Measurements from ENCODE around the gene PKNOX1.
"Not testable (repeated sequence)": the region's sequence is repeated elsewhere in the genome, so short reads cannot be mapped to it uniquely, and the experiment has no call there.

Gene PKNOX1

DNA sequence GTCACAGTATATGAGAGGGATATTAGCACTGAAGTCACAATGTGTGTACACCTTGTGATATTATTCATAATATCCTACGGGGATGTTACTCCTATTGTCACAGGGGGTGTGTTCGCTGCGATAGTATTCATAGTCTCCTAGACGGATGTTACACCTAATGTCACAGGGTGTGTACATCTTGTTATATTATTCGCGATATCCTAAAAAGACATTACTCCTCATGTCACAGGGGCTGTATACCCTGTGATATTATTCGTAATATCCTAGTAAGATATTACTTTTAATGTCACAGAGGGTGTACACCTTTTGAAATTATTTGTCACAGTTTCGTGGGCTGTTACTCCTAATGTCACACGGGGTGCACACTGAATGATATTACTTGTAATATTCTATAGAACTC is 23.2 kb upstream of the PKNOX1 start:
- not testable (repeated sequence) for DNase-seq (ENCODE audit: low read depth)

DNA sequence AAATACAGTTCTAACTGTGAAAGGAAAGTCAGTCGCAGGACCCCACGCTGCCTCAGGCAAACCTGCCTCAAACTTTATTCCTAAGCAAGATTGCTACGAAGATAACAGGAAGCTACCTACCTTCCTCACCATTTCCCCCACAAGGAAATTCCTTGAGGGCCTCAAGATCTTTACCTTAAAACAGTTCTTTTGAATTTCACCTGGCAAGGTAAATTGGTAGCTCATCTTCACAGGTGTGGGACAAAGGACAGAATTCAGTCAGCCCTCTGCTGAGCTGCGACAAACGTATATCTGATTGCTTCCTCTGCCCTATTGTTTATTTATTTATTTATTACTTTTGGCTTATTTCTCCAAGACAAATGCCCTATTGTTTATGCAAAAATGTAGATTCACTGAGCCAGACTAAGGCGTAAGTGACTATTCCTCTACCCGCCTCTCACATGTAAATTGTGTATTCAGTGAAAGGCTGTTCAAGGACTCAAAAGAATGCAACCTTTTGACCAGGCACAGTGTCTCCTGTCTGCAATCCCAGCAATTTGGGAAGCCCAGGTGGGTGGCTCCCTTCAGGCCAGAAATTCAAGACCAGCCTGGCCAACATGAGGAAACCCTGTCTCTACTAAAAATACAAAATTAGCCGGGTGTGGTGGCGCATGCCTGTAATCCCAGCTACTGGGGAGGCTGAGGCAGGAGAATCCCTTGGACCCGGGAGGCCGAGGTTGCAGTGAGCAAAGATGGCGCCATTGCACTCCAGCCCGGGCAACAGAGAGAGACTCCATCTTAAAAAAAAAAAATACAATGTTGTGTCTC is 17.3 kb upstream of the PKNOX1 start:
- no peak for DNase-seq (ENCODE audit: low read depth)

DNA sequence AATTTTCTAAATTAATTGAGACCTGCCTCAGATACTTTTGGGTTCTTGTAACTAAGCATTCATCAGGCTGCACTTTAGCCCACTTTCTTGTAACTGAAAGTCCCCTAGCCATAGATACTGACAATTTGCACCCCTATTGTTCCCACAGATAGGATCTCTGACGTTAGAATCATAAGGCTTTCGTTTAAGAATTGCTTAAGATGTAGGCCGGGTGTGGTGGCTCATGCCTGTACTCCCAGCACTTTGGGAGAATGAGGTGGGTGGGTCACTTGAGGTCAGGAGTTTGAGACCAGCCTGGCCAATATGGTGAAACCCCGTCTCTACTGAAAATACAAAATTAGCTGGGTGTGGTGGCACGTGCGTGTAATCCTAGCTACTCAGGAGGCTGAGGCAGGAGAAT is 16.2 kb upstream of the PKNOX1 start:
- DNase-seq (ENCODE audit: low read depth), result peak; percentile 26

DNA sequence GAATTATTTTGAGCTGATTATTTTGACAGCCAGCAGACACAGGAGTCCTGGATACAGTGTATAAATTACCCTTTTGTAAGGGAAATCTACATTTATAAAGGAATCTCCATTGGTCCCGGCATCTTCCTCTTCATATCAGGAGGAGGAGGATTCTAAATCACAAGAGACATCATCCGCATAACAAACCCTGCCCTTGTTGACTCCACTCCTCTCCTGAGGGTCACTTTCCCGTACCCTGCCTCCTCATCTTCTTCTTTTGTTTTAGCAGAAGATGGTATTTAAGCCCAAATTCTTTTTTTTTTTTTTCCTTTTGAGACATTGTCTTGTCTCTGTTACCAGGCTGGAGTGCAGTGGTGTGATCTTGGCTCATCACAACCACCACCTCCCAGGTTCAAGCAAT is 14.6 kb upstream of the PKNOX1 start:
- DNase-seq (ENCODE audit: low read depth), result no peak

DNA sequence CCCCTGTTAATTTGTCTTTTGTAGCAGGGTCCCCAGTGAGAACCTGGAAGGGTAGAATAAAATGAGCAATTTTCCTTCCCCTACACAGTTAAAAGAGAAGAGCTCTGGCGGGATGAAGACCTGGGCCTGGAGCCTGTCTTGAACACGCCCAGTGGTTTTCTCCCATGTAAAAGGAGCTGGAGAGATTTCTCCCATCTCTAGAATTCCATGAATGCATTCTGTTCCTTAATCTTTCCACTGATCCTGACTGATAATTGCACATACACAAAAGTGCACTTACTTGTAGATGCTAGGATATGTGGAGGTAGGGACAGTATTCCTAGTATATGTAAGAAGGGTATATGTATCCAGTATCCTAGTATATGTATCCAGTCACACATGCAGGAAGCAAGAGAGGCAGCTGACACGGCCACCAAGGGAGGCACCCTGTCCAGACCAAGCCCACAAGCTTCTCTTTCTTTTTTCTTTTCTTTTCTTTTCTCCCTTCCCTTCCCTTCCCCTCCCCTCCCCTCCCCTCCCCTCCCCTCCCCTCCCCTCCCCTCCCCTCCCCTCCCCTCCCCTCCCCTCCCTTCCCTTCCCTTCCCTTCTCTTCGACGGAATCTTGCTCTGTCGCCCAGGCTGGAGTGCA is 11.9 kb upstream of the PKNOX1 start:
- DNase-seq (ENCODE audit: low read depth), result peak; percentile 29

DNA sequence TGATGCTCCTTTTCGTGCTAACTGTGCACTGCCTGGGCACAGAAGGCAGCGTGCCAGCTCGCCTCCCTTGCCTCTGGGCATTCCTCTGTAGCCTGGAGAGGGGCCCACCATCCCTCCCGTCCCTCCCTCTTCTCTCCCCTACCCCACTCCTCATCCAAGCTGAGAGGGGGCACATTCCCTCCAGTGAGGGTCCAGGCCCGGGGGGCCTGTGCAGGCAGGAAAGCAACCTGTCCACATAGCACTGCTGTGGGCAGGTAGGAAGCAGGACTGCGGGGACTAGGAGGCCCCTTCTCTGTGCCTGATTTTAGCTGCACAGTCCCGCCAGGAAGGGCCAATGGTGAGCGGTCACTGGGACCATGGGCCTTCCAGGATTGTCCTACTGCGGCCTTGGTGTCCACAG is 10.3 kb upstream of the PKNOX1 start:
- no peak for DNase-seq (ENCODE audit: low read depth)

DNA sequence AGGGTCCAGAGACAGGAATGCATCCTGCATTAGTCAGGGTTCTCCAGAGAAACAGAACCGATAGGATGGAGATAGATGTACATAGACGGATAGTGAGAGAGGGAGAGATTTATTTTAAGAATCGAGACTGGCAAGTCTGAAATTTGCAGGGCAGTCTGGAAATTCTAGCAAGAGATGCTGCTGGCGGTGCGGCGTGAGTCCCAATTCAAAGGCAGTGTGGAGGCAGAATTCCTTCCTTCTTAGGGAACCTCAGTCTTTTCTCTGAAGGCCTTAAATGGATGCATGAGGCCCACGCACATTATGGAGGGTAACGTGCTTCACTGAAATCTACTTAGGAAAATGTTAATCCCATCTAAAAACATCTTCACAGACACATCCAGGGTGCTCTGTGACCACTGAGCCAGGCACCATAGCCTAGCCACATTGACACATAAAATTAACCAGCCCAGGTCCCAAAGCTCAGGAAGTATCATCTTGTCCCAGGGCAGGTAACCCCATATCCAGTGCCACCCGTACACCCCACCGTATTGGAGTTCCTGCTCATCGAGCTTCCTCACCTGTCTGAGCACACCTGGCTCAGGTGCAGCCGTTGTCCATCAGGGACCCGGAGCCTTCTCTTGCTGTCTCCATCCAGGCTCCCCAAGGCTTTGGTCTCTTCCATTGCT is 9.7 kb upstream of the PKNOX1 start:
- no peak for DNase-seq (ENCODE audit: low read depth)

DNA sequence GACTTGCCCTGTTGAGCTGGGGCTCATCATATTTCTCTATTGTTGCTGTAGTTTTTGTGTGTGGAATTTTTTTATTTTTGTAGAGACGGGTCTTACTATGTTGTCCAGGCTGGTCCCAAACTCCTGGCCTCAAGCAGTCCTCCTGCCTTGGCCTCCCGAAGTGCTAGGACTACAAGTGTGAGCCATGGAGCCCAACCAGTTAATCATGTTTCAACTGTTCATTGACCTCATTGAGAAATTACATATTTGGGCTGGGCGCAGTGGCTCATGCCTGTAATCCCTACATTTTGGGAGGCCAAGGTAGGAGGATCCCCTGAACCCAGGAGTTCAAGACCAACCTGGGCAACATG is 9.2 kb upstream of the PKNOX1 start:
- DNase-seq (ENCODE audit: low read depth), result no peak

DNA sequence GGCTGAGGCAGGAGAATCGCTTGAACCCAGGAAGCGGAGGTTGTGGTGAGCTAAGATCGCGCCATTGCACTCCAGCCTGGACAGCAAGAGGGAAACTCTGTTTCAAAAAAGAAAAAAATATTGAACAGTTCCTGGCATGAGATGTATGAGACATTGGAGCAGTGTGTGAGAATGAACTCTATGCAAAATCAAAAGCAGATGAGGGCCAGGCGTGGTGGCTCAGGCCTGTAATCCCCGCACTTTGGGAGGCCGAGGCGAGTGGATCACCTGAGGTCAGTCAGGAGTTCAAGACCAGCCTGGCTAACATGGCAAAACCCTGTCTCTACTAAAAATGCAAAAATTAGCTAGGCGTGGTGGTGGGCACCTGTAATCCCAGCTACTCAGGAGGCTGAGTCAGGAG is 6.7 kb upstream of the PKNOX1 start:
- DNase-seq (ENCODE audit: low read depth), result not testable (repeated sequence)

DNA sequence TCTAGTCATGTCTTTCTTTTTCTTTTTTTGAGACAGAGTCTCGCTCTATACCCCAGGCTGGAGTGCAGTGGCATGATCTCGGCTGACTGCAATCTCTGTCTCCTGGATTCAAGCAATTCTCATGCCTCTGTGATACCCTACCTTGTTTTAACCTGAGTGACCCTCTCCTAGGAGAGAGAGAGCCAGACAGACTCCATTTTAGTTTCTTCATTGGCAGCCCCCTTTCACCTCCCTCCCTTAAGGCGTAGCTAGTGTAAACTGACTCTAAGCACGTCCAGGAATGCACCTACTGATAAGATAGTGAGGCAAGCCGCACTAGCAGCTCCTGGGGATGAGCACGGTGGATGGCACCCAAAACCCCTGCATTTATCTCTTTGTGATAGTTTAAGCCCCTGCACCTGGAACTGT is 5.2 kb upstream of the PKNOX1 start:
- DNase-seq (ENCODE audit: low read depth), result peak; percentile 67

DNA sequence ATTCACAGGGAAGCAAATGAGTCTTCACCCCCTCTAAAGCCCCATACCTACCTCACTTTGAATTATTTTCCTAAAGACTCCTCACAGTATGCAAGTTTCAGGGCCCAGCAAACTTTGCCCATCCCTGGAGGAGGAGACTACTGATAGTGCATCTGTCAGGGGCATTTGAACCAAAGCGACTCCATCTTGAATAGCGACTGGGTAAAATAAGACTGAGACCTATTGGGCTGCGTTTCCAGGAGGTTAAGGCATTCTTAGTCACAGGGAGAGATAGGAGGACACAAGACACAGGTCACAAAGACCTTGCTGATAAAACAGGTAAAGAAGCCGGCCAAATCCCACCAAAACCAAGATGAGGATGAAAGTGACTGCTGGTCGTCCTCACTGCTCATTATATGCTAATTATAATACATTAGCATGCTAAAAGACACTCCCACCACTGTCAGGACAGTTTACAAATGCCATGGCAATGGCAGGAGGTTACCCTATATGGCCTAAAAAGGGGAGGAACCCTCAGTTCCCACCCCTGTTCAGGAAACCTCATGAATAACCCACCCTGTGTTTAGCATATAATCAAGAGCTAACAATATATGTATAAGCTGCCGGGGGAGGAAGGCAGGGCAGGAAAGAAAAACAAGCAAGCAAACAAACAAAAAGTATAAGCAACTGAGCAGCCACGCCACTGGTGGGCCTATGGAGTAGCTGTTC is 3.3 kb upstream of the PKNOX1 start:
- no peak for DNase-seq (ENCODE audit: low read depth)

DNA sequence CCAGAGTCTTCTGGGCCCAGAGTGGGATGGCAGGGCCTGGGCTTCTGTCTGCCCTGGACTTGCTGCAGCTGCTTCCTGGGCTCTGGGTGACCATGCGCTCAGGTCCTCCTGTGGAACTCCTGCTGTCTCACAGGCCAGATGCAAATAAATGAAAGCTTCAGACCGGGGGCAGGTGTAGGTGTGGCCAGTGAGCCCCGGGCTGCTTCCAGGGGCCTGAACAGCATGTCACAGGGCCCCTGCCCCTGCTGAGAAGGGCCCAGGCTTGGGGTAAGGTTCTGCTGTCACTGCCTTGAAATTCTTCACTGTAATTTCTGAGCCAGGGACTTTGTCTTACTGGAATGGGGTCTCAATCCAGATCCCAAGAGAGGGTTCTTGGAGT is 2.5 kb upstream of the PKNOX1 start:
- no peak for DNase-seq (ENCODE audit: low read depth)

DNA sequence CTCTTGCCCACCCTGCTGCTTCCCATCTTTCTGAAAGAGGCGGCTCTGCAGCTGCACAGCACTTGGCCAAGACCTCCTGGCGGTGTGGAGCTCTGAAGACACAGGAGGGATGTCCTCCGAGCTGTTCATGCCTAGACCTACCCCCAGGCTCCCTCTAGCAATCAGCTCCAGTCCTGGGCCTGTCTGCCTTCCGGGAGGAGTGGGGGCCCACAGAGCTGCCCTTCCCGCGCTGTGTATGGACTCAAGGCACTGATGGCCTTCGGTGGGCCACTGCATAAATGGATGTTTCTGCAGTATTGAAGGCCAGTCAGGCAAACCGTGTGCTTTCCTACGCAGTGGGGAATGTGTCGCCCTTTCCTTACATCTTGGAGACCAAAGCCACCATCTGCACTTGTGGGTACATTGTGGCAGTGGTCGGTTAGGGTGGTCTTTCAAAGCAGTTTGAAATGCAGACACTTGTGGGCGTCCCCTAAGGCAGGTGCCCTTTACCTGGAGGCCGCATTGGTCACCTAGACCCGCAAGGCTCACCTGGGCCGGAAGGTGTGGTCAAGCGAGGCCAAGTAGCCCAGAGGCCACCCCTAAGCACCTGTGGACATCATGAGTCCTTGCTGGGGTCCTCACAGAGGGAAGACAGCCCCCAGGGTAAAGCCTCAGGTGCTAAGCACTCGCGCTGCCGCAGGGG is 912 bp upstream of the PKNOX1 start:
- DNase-seq (ENCODE audit: low read depth), result no peak

DNA sequence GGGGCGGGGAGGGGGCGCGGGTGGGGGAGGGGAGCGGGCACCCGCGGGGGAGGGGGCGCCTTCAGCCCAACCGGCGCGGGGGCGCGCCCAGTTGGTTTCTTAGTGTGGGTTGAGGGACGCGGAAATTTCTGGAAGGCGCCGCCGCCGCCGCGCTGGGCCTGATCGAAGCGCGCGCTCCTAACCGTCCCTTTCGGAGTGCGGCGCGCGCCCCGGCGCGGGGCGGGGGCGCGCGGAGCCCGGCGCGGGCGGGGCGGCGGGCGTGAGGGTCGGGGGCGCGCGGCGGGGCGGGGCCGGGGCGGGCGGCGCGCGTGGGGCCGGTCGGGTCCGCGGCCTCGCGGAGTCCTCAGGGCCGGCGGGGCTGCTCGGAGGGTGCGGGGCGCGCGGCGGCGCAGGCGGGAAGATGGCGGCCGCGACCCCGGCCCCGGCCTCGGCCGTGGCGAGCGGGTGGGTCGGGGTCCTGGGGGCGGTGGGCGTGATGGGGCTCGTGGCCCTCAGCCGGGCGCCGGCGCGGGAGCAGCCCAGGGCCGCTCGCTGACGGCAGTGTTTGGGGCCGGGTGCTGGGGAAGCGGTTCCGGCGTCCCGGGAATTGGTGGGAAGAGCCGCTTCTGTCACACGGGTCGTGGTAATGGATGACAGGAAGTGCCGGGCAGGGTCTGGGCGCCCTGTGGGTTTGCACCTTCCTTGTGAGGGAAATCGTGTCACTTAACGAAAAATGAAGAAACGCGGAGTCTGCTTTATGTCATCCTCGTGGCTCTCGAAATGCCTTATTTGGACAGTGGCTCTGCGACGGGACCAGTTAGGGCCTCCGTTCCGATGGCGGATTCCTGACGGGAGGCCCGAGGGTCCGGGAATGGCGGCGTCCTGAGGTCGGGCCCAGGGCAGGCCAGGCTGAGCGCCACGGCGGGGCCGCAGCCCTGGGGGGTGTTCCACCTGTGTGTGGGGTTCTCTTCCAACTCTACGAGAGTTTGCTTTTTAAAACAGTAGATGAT is 764 bp downstream of the PKNOX1 start:
- peak; percentile 55 for DNase-seq (ENCODE audit: low read depth)

DNA sequence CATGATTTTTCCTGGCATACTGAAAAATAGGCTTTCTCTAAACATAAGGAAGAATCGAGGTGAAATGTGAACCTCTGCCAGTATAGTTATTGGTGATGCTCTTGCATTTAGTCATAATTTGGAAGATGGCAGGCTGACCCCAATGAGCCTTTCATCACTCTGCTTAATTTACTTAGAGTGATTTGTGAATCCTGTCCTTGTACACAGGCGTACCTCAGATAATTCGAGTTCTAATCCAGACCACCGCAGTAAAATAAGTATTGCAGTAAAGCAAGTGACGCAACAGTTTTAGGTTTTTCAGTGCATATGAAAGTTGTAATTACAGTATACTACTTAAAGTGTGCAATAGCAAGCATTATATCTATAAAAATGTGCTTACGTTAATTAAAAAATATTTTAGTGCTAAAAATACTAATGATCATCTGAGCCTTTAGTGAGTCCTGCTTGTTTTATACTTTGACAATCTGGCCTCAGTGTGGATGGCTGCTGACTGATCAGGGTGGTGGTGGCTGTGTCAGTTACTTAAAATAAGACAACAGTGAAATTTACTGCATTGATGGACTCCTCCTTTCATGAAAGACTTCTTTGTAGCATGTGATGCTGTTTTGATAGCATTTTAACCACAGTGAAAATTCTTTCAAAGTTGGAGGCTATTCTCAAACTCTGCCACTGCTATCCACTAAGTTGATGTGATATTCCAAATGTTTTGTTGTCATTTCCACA is 1.7 kb downstream of the PKNOX1 start:
- peak; percentile 26 for DNase-seq (ENCODE audit: low read depth)

DNA sequence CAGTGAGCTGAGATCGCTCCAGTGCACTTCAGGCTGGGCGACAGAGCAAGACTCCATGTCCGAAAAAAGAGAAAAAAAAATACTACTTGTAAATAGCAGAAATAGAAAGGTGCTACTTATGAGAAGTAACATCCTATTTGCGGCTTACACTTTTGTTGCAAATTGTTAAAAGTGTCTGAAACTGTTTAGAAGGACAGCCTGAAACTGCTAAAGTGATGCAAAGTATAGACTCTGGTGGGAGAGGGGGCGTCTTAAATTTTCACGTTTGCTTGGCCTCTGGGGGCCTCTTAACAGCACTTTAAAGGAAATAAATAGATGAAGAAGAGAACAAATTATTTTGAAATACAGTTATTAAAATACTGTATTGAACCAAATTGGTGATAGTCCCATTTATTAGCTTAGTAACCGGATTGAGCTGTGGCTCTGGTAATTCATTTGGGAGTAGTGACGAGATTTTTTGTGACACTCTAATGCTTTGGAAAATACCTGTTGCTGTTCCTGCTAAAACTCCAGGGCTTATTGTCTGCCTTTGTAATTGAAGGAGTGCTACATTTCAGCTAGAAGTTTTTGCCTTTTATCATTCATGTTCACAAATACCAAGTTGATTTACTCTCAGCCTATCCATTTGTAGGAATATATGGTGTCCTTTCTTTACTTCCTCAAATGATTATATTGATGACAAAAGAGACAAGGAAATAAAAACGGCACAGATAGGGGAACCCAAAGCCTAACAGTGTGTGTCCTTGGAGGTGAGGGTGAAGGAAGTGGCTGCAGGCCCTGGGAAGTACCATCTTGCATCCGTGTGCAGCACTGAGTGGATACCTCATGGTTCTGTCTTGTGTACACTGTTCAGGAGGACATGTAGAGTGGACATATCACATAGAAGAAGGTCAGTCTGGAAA is 6.2 kb downstream of the PKNOX1 start:
- no peak for DNase-seq (ENCODE audit: low read depth)

DNA sequence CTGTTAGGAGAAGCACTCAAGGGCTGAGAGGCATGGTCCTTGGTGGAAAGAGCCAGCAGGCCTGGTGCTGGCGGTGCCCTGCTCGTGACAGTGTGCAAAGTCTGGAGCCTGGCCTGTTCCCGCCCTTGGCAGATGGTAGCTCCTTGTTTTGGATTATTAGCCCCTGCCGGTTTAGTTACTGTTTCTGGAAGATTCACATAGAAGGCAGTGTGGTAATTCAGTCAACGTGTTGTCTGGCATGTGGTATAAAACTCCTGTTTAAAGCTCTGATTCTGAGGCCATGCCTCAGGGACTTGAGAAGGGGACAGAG is 6.8 kb downstream of the PKNOX1 start:
- no peak for DNase-seq (ENCODE audit: low read depth)

DNA sequence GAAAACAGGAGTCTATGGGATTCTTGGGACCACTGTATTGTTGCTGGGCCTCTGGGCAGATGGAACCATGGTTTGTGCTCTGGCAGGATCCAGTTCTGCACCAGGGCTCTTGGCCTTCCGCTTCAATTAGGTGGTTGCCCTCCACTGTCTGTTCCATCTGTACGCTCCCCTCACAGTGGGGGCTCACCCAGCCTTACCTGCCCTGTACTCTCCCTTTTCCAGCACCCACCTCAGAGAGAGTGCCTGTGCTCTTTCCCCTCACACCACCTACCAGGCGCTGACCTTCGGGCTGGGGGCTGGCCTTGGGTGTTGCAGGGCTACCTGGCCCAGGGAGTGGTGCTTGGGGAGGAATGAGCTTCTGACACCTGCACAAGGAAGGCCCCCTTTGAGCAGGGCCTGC is 7.5 kb downstream of the PKNOX1 start:
- no peak for DNase-seq (ENCODE audit: low read depth)

DNA sequence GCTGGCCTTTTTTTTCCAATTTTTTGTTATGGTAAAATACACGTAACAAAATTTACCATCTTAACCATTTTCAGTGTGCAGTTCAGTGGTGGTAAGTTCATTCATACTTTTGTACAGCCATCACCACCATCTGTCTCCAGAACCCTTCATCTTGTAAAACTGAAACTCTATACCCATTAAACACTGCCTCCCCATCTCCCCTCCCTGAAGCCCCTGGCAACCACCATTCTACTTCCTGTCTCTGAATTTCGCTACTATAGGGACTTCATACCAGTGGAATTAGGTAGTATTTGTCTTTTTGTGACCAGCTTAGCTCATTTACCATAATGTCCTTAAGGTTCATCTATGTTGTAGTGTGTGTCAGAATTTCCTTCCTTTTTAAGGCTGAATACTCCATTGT is 8.7 kb downstream of the PKNOX1 start:
- no peak for DNase-seq (ENCODE audit: low read depth)

Data from amniotic epithelial cell (primary cell).